ENCODE data around the gene ANKRD52.

DNA sequence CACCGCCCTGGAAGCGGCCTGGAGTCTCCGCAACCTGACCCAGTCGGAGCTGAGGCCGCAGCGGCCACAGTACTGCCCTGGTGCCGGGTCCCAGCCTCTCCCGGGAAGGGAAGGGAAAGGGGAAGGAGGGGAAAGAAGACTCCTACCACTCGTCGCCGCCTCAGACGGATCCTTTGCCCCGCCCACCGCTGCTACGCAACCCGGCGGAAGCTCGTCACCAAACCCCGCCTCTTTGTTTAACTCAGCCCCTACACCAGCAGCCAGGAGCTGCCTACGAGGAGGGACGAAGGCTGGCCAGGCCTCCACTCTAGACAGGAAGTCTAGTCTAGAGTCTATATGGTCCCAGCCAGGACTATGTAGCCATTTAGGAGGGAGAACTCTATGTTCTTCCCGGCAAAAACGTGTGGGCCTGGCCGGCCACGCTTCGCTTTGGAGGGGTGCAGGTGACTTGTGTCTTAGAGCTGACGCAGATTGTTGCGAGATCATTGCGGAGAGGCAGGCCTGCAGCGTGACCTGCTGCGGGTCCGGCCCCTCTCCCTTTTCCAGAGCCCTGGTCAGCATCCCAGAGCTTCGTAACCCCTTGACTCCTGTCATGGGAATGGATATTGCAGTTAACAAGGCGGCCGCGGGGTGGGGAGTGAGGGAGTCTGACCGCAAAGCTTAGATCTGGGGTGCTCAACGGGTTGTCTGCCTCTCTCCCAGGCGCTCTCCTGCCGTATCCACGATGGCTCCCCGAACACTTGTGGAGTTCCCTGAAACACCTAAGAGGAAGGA is 36.2 kb downstream of the ANKRD52 start, which contains the start of gene RNF41:
- TF ChIP-seq, protein P1, sequence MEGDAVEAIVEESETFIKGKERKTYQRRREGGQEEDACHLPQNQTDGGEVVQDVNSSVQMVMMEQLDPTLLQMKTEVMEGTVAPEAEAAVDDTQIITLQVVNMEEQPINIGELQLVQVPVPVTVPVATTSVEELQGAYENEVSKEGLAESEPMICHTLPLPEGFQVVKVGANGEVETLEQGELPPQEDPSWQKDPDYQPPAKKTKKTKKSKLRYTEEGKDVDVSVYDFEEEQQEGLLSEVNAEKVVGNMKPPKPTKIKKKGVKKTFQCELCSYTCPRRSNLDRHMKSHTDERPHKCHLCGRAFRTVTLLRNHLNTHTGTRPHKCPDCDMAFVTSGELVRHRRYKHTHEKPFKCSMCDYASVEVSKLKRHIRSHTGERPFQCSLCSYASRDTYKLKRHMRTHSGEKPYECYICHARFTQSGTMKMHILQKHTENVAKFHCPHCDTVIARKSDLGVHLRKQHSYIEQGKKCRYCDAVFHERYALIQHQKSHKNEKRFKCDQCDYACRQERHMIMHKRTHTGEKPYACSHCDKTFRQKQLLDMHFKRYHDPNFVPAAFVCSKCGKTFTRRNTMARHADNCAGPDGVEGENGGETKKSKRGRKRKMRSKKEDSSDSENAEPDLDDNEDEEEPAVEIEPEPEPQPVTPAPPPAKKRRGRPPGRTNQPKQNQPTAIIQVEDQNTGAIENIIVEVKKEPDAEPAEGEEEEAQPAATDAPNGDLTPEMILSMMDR (IDR thresholded peaks at IDR 0.05 in 4 of 5, conservative IDR thresholded peaks at IDR 0.05 in 1 of 5): peak in 2 of 5 experiments; percentile 15 to 32
- peak; percentile 95 for TF ChIP-seq POLR2A (IDR thresholded peaks at IDR 0.05)

Data from gastrocnemius medialis (tissue), 4 donors.